T follicular helper cell (primary cell): Measurements from ENCODE around the gene HOXA6.

Source experiments
- DNase-seq: peaks from one replicate; pipeline ENCODE4 v3.0.0-alpha.2; 2020; ENCODE audit warnings: low read depth

HOXA6 gene

DNA sequence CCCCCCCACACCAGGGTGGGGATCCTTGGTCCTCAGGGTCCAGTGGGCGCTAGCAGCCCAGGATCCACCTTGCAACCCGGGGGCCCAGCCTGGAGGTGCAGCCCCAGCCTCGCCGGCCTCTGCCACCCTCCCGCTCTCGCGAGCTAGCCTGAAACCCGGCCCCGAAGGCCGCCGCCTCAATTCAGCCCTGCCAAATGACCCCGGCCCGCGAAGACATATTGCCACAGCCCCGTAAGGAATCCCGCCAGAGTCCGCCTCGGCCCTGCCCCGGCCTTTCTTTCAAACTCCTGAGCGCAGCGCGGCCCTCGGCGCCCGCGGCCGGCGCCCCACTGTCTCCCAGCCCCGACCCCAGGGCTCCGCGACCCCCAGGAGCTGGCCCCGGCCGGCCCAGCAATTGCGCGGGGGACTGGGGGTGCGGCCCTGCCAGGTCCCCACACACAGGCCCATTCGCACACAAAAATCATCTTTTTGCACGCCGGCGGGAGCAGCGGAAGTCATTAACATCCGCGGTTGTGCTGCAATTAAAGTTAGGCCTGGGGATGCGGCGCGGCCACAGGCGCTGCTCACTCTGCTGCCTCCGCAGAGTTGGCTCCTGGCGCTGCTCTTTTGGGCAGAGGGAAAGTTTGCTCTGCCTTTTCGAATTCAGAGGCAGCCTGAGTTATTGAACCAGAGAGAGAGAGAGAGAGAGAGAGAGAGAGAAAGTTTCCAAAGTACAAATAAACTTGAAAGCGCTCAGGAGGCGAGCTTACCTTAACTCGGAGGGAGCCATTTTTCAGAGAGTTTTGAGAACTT, 8.0 kb downstream of the HOXA6 start:
- no peak for DNase-seq

DNA sequence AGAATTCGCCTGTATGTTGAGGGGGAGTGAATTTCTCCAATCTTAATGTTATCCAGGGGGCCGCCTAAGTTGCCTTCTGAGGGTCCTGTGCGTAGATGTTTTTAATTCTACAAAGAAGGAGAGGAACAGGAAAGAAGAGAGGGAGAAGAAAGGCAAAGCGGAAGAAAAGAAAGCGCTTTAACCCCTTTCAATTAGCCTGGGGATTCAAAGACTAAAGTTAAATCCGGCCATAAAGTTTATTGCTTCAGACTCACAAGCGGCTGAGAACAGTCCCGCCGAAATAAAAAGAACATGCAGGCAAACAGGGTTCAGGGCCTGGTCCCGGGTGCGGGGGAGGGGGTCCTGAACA, 8.6 kb downstream of the HOXA6 start:
- DNase-seq, result no peak

DNA sequence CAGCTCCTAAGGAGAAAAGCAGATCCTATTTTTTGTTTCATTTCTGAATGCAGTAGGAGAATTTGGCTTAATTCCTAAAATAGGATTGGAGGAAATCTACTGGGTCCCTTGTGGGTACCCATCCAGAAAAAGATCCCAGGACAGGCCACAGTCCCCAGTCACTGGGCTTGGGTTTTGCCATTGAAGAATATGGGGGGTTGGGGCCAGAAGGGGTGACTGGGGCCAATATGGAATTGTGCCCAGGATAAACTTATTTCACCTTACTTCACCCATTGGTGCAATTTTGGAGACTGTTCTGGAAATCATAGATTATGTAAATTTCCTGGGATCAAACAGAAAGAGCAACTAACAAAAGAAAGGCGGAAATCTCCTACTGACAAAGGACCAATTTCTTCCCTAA, 9.1 kb downstream of the HOXA6 start:
- no peak for DNase-seq

DNA sequence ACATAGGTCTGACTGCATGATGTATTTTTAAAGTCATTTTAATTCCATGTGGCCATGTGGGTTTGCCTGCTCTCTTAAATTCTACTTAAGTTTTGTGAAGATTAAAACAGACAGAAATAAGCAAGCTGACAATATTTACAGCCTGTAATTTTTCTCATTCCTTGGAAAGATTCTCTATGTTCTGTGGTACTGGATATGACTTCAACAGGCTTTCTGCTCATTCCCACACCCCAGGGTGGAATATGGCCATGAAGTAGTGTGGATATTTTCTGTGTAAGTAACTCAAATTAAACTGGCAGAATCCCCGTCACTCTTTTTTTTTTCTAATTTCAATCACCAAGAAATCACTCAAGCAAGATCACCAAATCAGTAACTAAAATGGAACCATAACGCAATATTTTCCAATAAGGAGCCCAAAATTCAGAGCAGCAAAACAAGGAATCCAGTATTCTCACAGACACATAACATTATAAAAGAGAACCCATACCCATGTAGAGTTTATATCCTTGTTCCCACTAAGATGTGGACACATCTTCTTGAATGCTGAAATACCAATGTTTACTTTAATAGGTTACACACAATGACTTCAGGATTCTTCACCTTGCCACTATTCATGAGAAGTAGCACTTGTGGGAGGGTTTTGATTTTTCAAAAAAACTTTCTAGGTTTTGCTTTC, 9.8 kb downstream of the HOXA6 start:
- DNase-seq, result no peak

DNA sequence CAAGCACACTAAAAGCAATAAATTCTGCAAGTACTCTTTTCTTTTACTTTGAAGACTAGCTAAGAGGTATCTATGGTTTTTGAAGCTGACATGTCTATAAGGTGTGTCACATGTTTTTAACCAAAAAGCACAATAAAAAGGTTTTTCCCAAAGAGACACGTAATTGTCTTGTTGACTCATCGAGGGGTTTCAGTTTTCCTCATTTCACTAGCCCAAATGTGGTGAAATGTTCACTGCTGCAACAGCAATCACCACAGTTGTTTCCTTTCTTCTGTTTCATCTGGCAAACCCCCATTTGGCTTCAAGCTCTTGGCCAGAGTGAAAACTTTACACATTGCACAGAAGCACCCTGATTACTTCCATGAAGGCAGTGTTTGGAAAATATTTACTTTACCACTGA, 13.2 kb downstream of the HOXA6 start:
- no peak for DNase-seq

DNA sequence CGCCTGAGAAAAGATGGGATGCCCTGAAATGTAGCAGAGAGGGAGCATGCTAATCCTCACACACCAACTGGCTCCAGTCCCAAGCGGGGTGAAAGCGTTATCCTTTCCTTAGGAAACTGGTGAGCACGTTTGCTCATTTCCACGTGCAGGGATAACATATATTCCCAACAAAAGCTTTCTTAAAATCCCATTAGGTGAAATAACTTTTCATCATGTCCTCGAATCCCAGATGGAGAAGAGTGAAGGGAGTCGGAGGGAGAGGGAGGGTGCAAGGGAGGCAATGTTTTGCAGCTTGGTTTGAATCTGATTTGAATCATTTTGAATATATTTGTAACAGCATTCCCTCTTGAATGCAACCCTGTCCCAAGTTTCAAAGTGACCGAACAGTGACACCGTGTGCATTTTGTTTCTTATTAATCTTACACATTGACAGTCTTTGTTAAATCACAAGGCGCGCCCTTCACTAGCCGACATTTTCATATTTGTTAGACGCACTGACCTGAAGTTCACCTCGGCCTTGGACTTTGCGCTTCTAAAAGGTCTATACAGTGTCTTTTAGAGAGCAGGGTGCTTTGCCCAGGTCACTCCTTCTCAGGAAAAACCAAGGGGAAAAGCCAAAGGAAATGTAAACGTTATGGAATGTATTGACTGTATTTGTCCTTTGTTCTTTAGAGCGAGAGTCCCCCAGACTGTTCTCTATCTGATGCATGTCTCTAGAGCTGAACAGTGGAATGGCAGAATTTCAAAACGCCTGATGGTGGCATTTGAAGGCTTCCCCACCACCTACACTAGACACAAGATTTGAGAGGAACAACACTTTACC, 14.0 kb downstream of the HOXA6 start:
- no peak for DNase-seq

DNA sequence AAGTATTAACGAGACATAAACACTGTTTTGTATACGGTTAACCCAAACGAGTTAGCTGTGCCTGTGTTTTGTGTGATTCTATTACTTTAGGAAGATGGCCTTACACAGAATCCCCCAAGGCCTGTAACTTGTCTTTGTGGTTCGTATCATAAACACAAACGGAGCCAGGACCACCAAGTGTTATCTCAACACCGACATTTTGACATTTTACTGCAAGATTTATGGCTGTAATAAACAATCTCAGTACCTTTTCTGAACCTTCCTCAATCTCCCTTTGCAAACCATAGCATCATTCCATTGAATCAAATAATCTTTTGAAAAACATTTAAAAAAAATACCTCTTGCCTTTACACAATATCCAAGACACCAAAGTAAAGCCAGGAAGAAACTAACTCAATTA, 14.6 kb downstream of the HOXA6 start:
- DNase-seq, result no peak

DNA sequence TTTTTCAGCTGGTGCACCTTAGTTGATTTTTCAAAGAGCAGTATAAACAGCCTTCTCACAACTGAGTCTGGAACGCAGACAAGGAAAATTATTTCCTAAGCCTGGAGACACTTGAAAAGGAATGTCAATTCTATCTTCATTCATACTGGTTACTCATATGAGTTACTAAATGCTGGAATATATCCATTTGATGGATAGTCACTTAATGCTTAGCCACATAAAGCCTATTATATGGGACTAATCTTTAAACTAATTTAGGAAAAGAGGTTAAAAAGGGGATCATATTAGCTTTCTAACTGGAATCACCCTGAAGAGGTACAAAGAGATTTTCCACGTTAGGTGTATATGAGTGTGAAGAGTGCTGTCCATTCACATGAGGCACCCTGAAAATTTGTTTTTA, 15.4 kb downstream of the HOXA6 start:
- no peak for DNase-seq

DNA sequence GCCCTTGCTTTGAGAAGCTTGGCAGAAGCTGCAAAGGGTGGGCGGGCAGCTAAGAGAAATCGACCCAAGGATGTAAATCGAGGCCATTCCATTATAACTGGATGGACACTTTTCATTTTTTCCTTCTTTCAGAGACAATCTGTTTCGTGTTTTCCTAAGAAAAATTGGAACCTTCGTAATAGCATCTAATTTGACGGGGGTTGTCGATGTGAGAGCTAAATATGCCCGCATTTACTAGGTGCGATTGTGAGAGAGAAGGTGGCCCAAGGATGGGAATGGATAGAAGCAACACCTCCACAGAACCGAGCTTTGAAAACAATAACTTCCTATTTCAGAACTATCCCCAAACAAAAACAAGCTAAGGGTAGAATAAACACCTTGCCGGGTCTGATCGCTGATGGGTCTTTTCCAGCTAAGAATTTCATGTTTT, 16.2 kb downstream of the HOXA6 start:
- no peak for DNase-seq

DNA sequence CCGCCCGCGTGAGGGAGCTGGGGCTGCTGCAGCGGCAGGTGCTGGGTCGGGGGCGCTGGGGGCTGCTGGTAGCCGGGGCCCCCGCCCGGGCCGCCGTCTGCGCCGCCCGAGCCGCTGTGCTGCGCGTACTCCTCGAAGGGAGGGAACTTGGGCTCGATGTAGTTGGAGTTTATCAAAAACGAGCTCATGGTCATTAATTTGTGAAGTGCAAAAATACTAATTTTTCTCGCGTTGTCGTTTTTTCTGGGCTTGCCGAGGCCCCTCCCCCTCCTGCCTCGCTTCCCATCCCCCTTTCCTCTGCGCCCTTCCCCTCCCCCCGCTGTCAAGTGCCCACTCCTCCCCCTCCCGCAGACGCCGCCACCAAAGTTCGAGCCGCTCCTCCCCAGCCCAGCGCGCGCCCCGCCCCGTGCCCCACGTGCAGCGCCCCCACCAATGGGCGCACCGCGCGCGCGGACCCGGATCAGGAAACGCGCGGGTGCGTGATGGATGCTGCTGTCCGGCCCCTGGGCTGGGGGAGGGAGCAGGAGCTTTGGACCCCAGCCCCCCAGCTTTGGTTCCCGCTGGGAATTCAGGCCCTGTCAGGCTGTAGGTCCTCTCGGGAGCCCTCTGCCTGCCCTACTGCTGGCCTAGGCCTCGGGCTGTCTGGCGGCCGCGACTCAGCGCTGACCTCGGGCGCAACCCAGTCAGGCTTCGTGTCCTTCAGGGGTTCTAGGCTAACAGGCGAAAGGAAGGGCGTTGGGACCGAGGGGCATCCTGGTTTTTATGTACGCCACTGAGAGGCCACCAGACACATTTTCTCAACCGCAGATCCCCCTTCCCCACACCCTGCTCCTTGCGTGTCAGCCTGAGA, 16.8 kb downstream of the HOXA6 start, which contains the start of gene HOXA4:
TSS of gene HOXA4 (minus strand) at position 218 of the 850 bp plus-strand sequence. CDS start at position 194, 24 bp downstream.
- peak; percentile 46 for DNase-seq

DNA sequence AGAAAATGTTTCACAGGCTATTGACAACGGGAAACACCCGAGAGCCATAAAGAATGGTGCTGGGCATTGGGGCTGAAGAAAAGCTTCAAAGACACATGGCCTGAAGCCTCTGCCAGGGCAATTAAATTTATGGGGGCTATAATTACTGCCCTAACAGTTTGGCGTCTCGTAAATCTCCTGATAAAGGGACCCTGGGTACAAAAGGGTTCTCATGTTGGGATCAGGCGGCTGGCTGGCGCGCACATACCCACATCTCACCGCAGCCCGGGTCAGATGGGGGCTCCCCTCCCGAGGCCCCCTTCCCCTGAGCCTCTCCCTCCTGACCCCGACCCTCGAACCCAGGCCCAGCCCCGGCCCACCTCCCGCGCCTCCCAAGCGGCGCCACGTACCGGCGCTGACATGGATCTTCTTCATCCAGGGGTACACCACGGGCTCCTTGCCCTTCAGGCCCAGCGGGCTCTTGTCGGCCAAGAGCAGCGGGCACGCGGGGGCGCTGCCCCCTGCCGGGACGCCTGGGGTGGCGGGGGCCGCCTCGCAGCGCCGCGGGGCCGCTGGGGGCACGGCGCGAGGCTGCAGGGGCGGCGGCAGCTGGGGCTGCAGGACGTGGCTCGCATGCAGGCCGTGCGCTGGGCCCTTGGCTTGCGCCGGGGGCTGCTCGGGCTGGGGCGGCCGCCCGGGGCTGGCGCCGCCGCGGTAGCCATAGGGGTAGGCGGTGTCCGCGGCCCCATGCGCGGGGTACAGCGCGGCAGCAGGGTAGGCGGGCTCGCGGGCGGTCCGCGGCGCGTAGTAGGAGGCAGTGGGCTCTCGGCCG, 17.6 kb downstream of the HOXA6 start:
- no peak for DNase-seq

DNA sequence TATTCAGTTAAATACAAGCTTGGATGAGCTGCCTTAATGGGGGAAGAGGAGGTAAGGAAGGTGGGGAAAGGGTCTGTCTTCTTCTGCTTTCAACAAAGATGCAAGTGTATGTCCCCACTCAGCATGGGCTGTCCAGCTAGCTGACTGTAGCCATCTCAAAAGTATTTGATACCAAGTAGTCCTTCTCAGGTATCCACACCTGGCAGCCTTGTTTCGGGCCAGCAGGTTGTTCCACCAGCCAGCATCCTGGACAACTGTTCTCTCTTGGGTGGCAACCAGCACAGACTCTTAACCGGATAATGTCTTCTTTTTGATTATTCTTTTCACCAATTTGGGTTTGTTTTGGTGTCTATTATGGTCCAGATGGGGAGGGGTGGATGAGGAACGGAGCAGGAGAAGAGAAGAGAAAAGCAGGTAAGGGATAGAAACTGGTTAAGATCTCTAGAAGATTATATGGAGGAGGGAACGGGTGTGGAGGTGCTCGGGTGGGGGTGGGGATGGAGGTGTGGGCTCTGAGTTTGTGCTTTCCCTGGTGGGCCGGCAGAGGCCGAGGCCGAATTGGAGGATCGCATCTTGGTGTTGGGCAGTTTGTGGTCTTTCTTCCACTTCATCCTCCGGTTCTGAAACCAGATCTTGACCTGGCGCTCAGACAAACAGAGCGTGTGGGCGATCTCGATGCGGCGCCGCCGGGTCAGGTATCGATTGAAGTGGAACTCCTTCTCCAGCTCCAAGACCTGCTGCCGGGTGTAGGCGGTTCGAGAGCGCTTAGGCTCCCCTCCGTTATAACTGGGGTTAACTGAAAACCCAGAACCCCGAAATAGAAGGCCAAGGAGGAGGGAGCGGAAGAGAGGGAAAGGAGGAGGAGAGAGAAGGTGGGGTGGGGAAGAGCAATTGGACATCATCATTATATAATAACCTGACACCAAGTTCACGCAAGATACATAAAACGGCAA, 18.5 kb downstream of the HOXA6 start:
- DNase-seq, result no peak

DNA sequence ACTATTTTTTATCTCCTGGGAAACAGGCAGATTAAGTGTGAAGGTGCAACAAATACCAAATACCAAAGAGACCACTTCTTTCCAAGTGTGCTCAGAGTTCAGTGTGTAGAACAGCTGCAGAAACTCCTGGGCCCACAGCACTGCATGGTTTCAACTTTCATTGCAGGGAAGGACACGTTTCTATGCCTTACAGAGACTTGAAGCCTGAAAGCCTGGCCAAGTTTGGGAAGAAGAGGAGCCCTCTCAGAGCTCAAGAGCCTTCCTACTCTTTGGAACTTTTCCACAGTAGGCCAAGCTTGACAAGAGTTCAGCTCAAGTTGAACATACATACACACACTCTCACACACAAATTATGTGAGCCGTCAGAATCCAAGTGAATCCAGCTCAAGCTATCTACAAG, 19.5 kb downstream of the HOXA6 start:
- no peak for DNase-seq

DNA sequence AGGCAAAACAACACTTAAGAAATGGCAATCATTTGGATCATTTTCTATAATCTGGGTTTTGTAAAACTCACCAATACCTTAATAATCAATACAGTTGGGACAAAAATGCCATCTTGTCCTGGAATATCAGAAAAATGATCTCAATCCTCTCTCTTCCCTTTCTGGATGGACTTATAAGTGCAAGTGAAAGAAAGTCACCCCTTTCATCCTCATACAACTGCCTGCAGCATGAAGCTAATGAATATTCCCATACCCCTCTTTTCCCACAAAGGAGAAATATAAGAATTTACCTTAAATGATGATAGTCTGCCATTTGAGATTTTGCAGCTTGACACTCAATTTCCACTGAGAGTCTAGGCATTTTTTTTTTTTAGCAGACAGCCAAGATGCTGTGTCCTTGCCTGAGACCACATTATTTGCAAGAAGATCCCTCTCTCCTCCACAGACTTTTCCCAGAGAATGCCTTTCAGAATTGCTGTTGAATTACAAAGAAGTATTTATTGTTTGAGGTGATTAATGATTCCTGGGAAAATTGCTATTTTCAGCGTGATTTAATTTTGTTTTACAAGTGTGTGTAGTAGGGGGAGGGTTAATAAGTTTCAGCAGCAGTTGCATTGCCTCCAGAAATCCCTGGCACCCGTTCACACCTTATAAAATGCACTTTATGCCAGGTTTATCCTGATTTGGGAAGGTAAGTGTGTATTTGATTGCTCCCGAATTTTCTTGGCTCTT, 20.8 kb downstream of the HOXA6 start:
- DNase-seq, result no peak

DNA sequence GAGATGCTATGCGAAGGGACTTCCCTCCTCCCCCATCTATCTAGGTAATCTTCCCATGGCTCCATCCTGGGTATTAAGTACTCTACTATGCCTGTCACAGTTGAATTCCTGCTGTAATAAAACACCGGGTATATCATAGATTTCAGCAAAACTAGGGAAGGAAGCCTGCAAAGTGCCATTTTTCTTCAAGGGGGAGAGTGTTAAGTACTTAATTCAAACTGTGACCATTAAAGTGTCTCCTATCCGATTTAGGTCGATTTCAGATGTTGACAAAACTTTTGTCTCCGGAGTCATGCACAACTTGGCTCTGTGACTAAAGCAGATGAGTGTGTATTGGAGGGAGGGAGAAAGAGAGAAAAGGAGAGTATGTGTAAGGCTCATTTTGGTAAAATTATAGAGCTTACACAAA, 21.6 kb downstream of the HOXA6 start:
- no peak for DNase-seq

DNA sequence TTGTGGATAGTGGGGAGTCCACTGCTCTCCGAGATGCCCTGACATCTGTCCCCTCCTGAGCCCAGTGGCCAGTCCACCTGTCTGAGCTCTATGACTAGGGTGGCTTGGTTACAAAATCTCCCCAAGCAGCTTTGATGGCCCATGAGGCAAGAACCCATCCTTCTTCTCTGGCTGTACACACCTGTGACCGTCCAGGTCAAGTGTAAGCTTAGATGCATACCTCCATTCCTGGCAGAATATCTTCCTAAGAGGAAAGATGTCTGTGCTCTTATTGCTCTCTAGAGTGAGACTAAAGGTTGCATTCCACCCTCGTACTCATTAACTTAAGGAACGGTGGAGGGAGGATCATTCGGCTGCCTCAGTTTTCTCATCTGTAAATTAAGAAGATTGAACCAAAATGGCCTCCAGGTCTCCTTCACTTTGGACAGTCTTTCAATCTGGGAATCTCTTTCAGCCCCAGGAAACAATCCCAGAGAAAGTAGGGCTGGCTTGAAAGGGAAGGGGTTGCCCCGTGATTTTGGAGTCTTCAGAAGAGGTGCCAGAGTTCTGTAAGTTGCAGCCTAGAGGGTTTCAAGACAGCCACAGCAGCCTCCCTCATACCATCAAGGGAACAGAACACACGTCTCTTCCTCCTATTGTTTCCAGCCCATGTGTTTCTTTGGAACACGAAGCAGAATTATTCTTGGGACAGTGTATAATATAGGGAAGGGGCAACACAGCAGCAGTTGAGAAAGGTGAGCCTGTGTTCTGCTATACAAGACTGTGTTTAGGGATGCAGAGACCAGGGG, 22.5 kb downstream of the HOXA6 start:
- DNase-seq, result no peak

DNA sequence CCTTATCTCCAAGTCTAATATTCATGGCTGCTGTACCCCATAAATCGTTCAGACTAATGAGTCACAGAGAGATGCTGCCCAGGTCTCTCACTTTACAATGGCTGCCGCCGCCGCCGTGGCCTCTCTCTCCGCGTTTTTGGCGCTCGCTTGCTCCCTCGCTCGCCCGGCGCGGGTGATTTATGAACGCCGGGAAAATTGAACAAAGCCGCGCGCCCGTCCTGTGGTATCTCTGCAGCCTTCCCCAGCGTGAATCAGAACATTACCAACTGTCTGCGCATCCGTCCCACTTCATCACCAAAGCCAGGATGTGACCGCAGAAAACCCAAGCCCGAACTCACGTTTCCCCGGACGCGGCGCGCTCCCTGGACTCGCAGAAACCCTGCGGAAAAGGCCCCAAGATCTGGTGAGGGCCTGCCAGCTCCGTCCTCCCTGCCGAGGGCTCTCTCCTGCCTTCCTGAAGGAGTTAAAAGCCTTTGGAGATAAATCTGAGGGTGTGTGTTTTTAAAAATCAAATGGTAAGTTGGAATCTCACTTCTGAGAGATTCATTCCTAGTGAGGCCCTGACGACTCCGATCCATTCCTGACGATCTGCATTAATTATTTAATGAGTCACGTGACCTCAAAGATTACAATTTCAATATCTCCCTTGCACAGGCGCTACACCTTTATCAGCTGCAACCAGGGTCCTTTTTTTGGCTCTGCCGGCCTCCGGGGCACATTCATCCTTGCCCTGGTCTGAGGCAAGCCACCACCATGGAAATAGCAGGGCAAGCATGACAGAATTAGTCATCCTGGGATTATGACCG, 23.3 kb downstream of the HOXA6 start:
- no peak for DNase-seq
